Measurements from ENCODE around the gene COPS7A. TPM values are rescaled to one million over a fixed set of nuclear protein-coding genes. Genes with fewer than 3 reads are reported as not detected.

COPS7A gene
- total RNA-seq, 2 donors from 2014 or later, result 69.9 to 78.2 TPM

DNA sequence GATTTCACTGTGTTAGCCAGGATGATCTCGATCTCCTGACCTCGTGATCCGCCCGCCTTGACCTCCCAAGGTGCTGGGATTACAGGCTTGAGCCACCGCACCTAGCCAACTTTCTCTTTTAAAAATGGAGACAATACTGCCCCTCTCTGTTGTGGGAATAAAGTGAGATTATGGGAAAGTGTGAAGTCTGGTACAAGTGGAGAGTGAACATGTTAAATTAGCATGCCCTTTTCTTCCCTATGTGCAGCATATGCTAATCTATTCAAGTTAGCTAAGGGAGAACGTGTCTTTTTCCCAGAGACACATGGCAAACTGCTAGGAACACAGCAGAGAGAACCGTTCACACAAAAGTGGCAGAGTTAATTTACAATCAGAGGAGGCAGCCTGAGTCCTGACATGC lies 1.5 kb downstream of the COPS7A start:
- DNase-seq (ENCODE audit: low spot score) (no peak), ATAC-seq (ENCODE audit: insufficient number of reproducible peaks, low FRiP score, low read depth) (no peak)
- Histone ChIP-seq H3K9me3 (no peaks in the 10 kb centered on the region), H3K4me3 (no peak overlapping the region), H3K27ac (no peak overlapping the region), H3K4me1 (ENCODE audit: control insufficient read depth in 1 of 2, low read depth in 2 of 2) (peaks cover 10 to 12% of the 10 kb centered on the region in 2 donors), H3K36me3 (peaks cover 25% of the 10 kb centered on the region), H3K27me3 (replicated peaks; ENCODE audit: insufficient read depth) (no peaks in the 10 kb centered on the region)
- TF ChIP-seq, protein P1, sequence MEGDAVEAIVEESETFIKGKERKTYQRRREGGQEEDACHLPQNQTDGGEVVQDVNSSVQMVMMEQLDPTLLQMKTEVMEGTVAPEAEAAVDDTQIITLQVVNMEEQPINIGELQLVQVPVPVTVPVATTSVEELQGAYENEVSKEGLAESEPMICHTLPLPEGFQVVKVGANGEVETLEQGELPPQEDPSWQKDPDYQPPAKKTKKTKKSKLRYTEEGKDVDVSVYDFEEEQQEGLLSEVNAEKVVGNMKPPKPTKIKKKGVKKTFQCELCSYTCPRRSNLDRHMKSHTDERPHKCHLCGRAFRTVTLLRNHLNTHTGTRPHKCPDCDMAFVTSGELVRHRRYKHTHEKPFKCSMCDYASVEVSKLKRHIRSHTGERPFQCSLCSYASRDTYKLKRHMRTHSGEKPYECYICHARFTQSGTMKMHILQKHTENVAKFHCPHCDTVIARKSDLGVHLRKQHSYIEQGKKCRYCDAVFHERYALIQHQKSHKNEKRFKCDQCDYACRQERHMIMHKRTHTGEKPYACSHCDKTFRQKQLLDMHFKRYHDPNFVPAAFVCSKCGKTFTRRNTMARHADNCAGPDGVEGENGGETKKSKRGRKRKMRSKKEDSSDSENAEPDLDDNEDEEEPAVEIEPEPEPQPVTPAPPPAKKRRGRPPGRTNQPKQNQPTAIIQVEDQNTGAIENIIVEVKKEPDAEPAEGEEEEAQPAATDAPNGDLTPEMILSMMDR (IDR thresholded peaks at IDR 0.05), result no peak

GRCh38 chr12:6729186-6729585 lies 5.3 kb downstream of the COPS7A start:
- Histone ChIP-seq H3K27ac (no peak overlapping the region), H3K9me3 (no peaks in the 10 kb centered on the region), H3K36me3 (peaks cover 39% of the 10 kb centered on the region), H3K27me3 (replicated peaks; ENCODE audit: insufficient read depth) (no peaks in the 10 kb centered on the region), H3K4me1 (ENCODE audit: control insufficient read depth in 1 of 2, low read depth in 2 of 2) (peaks cover 10 to 12% of the 10 kb centered on the region in 2 donors), H3K4me3 (no peak overlapping the region)
- no peak for ATAC-seq (ENCODE audit: insufficient number of reproducible peaks, low FRiP score, low read depth)
- TF ChIP-seq, protein P1 (IDR thresholded peaks at IDR 0.05), result no peak
- DNase-seq (ENCODE audit: low spot score), result no peak

DNA sequence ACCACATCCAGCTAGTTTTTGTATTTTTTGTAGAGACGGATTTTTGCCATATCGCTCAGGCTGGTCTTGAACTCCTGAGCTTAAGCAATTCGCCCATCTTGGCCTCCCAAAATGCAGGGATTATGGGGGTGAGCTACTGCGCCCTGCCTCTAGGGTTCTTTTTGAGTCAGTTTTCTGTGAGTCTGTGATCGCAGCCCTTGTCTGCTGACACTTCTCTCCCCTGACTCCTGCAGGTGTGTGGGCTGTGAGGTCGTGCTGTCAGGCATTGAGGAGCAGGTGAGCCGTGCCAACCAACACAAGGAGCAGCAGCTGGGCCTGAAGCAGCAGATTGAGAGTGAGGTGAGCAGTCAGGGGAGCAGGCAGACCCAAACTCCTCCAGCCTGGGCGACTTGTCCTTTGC lies 6.3 kb downstream of the COPS7A start:
- no peak for DNase-seq (ENCODE audit: low spot score)

DNA sequence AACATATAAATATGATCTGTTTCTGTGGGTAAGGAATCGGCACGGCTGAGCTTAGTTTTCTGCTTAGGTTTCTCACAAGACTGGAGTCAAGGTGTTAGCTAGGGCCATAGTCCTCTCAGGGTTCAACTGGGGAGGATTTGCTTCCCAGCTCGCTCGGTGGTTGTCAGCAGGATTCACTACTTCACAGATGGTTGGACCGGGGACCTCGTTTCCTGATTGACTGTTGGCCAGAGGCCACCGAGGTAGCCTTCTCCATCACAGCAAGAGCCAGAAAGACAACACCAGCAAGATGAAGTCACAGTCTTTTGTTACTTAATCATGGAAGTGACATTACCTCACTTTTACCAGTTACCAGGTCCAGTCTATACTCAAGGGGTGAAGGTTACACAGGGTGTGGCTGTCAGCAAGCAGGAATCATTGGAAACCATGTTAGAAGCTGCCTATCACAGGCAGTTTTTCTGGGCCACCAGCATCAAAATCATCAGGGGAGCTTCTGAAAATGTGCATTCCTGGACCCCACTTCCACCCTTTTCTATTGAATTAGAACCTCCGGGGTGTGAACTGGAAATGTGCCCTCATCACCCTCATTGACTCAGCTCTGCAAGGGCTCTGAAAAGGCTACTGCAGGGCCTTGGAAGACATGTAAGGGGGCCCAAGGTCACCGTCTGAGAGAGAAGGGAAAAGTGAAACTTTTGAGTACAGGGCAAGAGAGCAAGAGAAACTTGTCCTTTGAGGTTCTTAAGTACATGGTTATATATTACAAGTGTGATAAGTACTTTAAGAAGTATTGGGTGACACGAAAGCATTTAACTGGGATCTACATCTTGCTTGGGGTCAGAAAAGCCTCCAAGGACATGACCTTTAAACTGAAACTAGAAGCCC lies 10.9 kb downstream of the COPS7A start:
- no peak for DNase-seq (ENCODE audit: low spot score)
- H3K27ac ChIP-seq, result no peak overlapping the region
- no peaks in the 10 kb centered on the region for H3K27me3 ChIP-seq (replicated peaks; ENCODE audit: insufficient read depth)
- no peak for ATAC-seq (ENCODE audit: insufficient number of reproducible peaks, low FRiP score, low read depth)
- H3K4me1 ChIP-seq (ENCODE audit: control insufficient read depth in 1 of 2, low read depth in 2 of 2), result peaks cover 0 to 6% of the 10 kb centered on the region in 2 donors
- TF ChIP-seq, protein P1 (IDR thresholded peaks at IDR 0.05), result no peak
- H3K9me3 ChIP-seq, result no peaks in the 10 kb centered on the region
- peaks cover 23% of the 10 kb centered on the region for H3K36me3 ChIP-seq
- H3K4me3 ChIP-seq, result no peak overlapping the region

More for the DNA sequence above, 6.3 kb downstream of the COPS7A start:
- Histone ChIP-seq H3K27ac (no peak overlapping the region), H3K4me1 (ENCODE audit: control insufficient read depth in 1 of 2, low read depth in 2 of 2) (peaks cover 2 to 3% of the 10 kb centered on the region in 2 donors), H3K36me3 (peaks cover 42% of the 10 kb centered on the region), H3K9me3 (no peaks in the 10 kb centered on the region), H3K4me3 (no peak overlapping the region), H3K27me3 (replicated peaks; ENCODE audit: insufficient read depth) (no peaks in the 10 kb centered on the region)
- TF ChIP-seq, protein P1 (IDR thresholded peaks at IDR 0.05), result no peak
- ATAC-seq (ENCODE audit: insufficient number of reproducible peaks, low FRiP score, low read depth), result no peak

DNA sequence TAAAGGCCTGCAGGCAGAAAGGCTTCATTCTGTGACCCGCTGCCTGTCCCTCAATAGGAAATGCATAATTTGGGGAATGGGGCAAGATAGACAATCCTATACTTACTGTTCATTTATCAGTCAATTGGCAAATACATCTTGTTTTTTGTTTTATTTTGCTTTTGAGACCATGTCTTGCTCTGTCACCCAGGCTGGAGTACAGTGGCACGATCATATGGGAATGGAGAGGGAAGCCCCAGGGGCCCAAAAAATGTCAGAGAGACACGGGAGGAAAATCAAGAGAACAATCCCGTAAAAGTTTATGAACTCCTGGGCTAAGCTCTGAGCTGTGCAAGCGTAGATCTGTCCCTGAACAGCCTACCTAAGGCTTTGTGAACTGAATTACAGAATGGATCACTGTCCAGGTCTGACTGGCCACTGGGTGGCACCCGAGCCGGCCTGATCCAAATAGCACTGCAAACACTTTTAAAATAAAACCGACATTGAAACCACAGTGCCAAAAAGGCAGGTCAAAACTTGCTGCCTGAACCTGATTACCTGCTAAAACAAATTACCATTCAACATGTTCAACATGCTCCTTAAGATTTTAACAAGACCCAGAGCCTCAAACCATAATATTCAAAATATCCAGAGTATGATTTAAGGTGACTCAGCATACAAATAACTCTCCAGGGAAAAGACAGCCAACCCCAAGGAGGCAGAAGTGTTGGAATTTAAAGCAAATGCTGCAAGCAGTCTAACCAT lies 11.8 kb downstream of the COPS7A start:
- DNase-seq (ENCODE audit: low spot score) (no peak), ATAC-seq (ENCODE audit: insufficient number of reproducible peaks, low FRiP score, low read depth) (no peak)
- H3K4me3 ChIP-seq, result no peak overlapping the region
- H3K27me3 ChIP-seq (replicated peaks; ENCODE audit: insufficient read depth), result no peaks in the 10 kb centered on the region
- no peaks in the 10 kb centered on the region for H3K9me3 ChIP-seq
- TF ChIP-seq, protein P1 (IDR thresholded peaks at IDR 0.05), result peak; percentile 61
- H3K27ac ChIP-seq, result no peak overlapping the region
- H3K36me3 ChIP-seq, result peaks cover 14% of the 10 kb centered on the region
- peaks cover 0 to 6% of the 10 kb centered on the region in 2 donors for H3K4me1 ChIP-seq (ENCODE audit: control insufficient read depth in 1 of 2, low read depth in 2 of 2)
